ENCODE measurements around the gene TIAM2. TPM values are rescaled to one million over a fixed set of nuclear protein-coding genes. Genes with fewer than 3 reads are reported as not detected.
A peak's percentile ranks its signal among the peaks of the same experiment; 100 is the strongest.

The TIAM2 gene
- total and polyA plus RNA-seq, 7 donors: 1.2 to 15.8 (median 11.0) TPM

GRCh38 chr6:155272353-155273232 is 277.5 kb downstream of the TIAM2 start:
- Histone ChIP-seq H3K27me3 (no peaks in the 10 kb centered on the region), H3K27ac (peak overlapping the region; percentile 55 to 81 (median 70)), H3K36me3 (no peaks in the 10 kb centered on the region), H3K9me3 (no peaks in the 10 kb centered on the region), H3K4me1 (peaks cover 0 to 60% (median 51%) of the 10 kb centered on the region in 4 donors), H3K4me3 (peak overlapping the region in 1 of 4 donors; percentile 7)
- intact Hi-C loops (cut with DNase I): no loop called here
- TF ChIP-seq POLR2A (IDR thresholded peaks at IDR 0.05): no peak
- no peak for TF ChIP-seq EP300 (IDR thresholded peaks at IDR 0.05)
- peak in 2 of 4 donors; percentile 10 to 38 for TF ChIP-seq POLR2AphosphoS5 (IDR thresholded peaks at IDR 0.05)
- WGBS, 2 donors: 79 to 88% methylated on average over 8 of the region's 8 CpGs
- DNase-seq: no peak

GRCh38 chr6:155273431-155273830 is 278.3 kb downstream of the TIAM2 start:
- Histone ChIP-seq H3K36me3 (no peaks in the 10 kb centered on the region), H3K27ac (peak overlapping the region; percentile 55 to 81 (median 70)), H3K4me3 (no peak overlapping the region), H3K9me3 (no peaks in the 10 kb centered on the region), H3K4me1 (peaks cover 0 to 60% (median 51%) of the 10 kb centered on the region in 4 donors), H3K27me3 (no peaks in the 10 kb centered on the region)
- intact Hi-C loops (cut with DNase I): no loop called here
- TF ChIP-seq POLR2AphosphoS5 (IDR thresholded peaks at IDR 0.05): peak in 1 of 4 donors; percentile 12
- no peak for TF ChIP-seq POLR2A (IDR thresholded peaks at IDR 0.05)
- TF ChIP-seq, protein P1, sequence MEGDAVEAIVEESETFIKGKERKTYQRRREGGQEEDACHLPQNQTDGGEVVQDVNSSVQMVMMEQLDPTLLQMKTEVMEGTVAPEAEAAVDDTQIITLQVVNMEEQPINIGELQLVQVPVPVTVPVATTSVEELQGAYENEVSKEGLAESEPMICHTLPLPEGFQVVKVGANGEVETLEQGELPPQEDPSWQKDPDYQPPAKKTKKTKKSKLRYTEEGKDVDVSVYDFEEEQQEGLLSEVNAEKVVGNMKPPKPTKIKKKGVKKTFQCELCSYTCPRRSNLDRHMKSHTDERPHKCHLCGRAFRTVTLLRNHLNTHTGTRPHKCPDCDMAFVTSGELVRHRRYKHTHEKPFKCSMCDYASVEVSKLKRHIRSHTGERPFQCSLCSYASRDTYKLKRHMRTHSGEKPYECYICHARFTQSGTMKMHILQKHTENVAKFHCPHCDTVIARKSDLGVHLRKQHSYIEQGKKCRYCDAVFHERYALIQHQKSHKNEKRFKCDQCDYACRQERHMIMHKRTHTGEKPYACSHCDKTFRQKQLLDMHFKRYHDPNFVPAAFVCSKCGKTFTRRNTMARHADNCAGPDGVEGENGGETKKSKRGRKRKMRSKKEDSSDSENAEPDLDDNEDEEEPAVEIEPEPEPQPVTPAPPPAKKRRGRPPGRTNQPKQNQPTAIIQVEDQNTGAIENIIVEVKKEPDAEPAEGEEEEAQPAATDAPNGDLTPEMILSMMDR (IDR thresholded peaks at IDR 0.05): no peak
- TF ChIP-seq EP300 (IDR thresholded peaks at IDR 0.05): no peak
- DNase-seq: no peak
- 62 to 76% methylated on average over 3 of the region's 3 CpGs for WGBS, 2 donors

DNA sequence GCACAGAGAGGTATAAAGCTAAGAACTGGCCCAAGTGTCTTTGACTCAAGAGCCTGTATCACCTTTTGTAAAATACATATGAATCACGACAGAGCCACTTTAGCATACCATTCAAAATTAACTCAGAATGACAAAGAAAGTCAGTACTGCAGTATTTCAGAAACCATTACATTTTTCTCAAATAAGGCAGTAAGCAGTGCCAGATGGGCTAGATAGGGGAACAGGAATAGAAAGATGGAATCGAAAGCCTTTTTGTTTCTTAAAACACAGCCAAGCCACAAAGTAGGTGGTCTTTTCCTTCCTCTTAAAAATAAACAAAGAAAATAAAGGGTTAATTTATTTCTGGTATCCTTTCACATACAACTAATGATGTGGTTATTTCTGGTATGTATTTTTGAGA is 279.0 kb downstream of the TIAM2 start:
- Histone ChIP-seq H3K4me1 (peaks cover 0 to 60% (median 51%) of the 10 kb centered on the region in 4 donors), H3K36me3 (no peaks in the 10 kb centered on the region), H3K27ac (peak overlapping the region; percentile 55 to 81 (median 70)), H3K27me3 (no peaks in the 10 kb centered on the region), H3K9me3 (no peaks in the 10 kb centered on the region), H3K4me3 (no peak overlapping the region)
- intact Hi-C loops (cut with DNase I): no loop called here
- WGBS, 2 donors: 57 to 72% methylated on average over 2 of the region's 2 CpGs
- TF ChIP-seq, protein P1 (IDR thresholded peaks at IDR 0.05): no peak
- TF ChIP-seq EP300 (IDR thresholded peaks at IDR 0.05) (no peak), POLR2AphosphoS5 (IDR thresholded peaks at IDR 0.05) (no peak), POLR2A (IDR thresholded peaks at IDR 0.05) (no peak)
- DNase-seq: no peak

DNA sequence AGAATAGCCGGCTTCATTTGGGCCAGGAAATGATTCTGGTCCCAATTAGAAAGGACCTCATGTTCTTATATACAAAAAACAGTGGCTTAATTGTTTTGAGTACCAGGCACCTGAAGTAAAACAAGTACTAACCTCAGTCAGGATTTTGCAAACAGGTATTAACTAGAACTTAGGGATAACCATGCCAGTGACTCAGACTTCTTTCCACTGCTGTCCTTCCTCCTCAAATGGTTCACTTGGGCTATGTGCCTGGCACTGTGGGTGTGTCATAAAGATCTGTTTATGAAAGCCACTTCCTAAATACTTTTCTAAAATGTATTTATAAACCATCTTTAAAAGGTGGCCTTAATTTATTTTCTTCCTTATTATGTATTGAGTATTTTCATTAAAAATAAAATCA is 279.4 kb downstream of the TIAM2 start:
- H3K36me3 ChIP-seq: no peaks in the 10 kb centered on the region
- intact Hi-C loops (cut with DNase I): no loop called here
- H3K27me3 ChIP-seq: no peaks in the 10 kb centered on the region
- no peaks in the 10 kb centered on the region for H3K9me3 ChIP-seq
- TF ChIP-seq EP300 (IDR thresholded peaks at IDR 0.05): no peak
- TF ChIP-seq, protein P1 (IDR thresholded peaks at IDR 0.05): no peak
- TF ChIP-seq POLR2AphosphoS5 (IDR thresholded peaks at IDR 0.05): no peak
- no peak for TF ChIP-seq POLR2A (IDR thresholded peaks at IDR 0.05)
- DNase-seq: no peak
- no peak overlapping the region for H3K4me3 ChIP-seq
- peak overlapping the region; percentile 55 to 81 (median 70) for H3K27ac ChIP-seq
- WGBS, 2 donors: 87 to 88% methylated on average over 1 of the region's 1 CpG
- H3K4me1 ChIP-seq: peaks cover 0 to 60% (median 51%) of the 10 kb centered on the region in 4 donors

DNA sequence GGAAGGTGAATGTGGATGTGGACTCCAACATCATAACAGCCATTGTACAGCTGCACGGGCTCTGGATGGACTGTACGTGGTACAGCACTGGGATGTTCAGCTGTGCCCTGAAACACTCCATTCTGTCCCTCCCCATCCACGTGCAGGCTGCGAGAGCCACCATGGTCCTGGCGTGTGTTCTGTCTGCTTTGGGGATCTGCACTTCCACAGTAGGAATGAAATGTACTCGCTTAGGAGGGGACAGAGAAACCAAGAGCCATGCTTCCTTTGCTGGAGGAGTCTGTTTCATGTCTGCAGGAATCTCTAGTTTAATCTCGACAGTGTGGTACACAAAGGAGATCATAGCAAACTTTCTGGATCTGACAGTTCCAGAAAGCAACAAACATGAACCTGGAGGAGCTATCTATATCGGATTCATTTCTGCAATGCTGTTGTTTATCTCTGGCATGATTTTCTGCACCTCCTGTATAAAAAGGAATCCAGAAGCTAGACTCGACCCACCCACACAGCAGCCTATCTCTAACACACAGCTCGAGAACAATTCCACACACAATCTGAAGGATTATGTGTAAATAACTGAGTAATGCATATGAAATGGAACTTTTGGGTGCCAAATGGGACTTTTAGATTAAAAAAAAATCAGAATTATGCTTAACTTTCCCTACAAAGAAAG is 280.8 kb downstream of the TIAM2 start:
- TF ChIP-seq EP300 (IDR thresholded peaks at IDR 0.05) (no peak), POLR2AphosphoS5 (IDR thresholded peaks at IDR 0.05) (peak; percentile 6 to 68 (median 44))
- no peaks in the 10 kb centered on the region for H3K9me3 ChIP-seq
- H3K36me3 ChIP-seq: peaks cover 0 to 4% (median 0%) of the 10 kb centered on the region in 4 donors
- intact Hi-C loops (cut with DNase I): loop anchor here (5.0 kb wide), 1 partner anchor 36 kb away; the partner anchor contains the start of gene TFB1M
- WGBS, 2 donors: 81 to 89% methylated on average over 10 of the region's 10 CpGs
- peaks cover 0 to 60% (median 51%) of the 10 kb centered on the region in 4 donors for H3K4me1 ChIP-seq
- no peak overlapping the region for H3K4me3 ChIP-seq
- DNase-seq: no peak
- H3K27ac ChIP-seq: peak overlapping the region; percentile 47 to 81 (median 66)
- no peaks in the 10 kb centered on the region for H3K27me3 ChIP-seq

Measured in sigmoid colon (tissue), 7 donors.